ENCODE results near the gene SSB.

SSB gene

GRCh38 chr2:169822036-169822435 is 23.4 kb downstream of the SSB start:
- no peak overlapping the region for H3K4me3 ChIP-seq (replicated peaks in 1 of 2; ENCODE audit: low read depth in 2 of 2, low read length in 2 of 2)
- peak in 1 of 2 donors; percentile 26 for DNase-seq (ENCODE audit: low read depth in 2 of 2)
- TF ChIP-seq, protein P1, sequence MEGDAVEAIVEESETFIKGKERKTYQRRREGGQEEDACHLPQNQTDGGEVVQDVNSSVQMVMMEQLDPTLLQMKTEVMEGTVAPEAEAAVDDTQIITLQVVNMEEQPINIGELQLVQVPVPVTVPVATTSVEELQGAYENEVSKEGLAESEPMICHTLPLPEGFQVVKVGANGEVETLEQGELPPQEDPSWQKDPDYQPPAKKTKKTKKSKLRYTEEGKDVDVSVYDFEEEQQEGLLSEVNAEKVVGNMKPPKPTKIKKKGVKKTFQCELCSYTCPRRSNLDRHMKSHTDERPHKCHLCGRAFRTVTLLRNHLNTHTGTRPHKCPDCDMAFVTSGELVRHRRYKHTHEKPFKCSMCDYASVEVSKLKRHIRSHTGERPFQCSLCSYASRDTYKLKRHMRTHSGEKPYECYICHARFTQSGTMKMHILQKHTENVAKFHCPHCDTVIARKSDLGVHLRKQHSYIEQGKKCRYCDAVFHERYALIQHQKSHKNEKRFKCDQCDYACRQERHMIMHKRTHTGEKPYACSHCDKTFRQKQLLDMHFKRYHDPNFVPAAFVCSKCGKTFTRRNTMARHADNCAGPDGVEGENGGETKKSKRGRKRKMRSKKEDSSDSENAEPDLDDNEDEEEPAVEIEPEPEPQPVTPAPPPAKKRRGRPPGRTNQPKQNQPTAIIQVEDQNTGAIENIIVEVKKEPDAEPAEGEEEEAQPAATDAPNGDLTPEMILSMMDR (IDR thresholded peaks at IDR 0.05; ENCODE audit: low read depth, low read length), result no peak

DNA sequence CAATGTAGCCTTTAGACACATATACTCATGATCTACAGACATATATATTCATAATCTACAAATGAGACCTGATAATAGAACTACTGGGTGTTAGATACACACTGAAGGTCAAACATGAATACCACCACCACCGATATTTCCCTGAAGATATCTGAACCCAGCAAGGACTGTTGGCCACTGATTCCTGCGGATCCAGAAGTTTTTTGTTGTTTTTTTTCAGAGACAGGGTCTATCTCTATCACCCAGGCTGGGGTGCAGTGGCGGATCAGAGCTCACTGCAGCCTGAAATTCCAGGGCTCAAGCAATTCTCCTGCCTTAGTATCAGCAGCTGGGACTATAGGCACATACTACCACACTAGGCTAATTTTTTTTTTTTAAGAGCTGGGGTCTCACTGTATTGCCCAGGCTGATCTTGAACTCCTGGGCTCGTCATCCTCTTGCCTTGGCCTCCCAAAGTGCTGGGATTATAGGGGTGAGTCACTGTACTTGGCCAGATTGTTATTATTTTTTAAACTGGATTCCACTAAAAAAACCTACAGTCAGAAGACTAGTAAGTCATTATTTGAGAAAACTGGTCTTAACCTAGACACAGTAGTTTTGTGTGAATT is 24.2 kb downstream of the SSB start:
- no peak overlapping the region for H3K4me3 ChIP-seq (replicated peaks in 1 of 2; ENCODE audit: low read depth in 2 of 2, low read length in 2 of 2)

DNA sequence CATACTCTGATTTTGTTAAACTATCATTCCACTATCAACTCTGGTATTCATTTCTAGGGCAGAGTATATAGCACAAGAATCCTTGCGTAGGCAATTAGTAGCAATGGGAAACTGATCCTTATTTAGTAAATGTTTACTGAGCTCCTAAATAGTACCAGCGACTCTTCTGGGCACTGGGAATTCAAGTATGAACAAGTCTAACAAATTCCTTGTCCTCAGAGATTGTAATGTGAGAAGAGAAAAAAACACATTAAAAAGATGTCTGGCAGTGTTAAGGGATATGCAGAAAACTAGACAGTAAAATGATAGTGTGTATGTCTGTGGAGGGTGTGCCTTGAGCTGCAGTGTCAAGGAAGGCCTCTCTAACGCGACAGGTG is 25.3 kb downstream of the SSB start:
- DNase-seq (ENCODE audit: low read depth in 2 of 2), result no peak

More for the DNA sequence above, 24.2 kb downstream of the SSB start:
- peak in 1 of 2 donors; percentile 56 for DNase-seq (ENCODE audit: low read depth in 2 of 2)
- TF ChIP-seq, protein P1 (IDR thresholded peaks at IDR 0.05; ENCODE audit: low read depth, low read length), result no peak

DNA sequence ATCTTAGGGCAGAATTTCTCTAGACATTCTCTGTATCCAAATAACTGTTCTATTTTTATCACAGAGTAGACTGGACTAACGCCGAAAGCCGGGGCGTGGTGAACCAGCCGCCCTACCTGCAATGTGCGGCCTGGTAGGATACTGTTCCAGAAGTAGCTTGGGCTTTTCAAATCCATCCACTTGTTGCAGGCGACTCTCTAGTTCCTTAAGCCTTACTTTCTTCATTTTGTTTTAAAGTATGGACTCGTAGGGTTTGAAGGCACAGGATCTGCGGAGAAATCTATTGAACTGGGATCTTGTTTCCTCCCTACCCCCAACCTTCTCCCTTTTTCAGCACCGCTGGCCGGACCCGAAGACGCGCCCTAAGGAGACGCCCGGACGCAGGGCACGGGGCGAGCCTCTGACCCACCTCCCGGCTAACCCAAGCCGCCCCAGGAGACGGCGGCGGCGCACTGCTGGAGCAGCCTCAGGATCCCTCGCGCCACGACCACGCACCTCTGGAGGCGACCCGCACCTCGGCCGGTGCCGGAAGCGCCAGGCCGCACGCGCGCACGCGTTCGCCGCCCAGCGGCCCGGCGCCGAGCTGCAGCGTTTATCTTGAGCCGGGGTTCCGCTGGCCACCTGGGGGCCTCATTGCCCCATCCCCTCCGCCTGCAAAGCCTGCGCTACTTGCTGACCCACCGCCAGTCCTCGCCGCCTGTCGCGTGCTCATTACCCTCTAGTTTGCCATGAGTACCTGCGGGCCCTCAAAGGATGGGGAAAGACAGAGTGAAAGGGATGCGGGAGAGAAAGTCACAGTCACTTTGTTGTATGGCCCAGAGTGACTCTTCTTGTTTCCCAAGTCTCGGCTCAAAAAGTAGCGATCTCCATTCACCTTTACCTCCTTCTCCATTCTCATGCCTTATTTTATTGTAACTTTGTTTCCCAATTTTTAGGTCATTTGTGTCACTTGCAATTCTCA is 26.0 kb downstream of the SSB start, which contains the start of gene METTL5:
Gene METTL5, minus strand, starts transcription at position 533 of the 961 bp plus-strand sequence. Its CDS starts 308 bp downstream, at position 225.
- H3K4me3 ChIP-seq (replicated peaks in 1 of 2; ENCODE audit: low read depth in 2 of 2, low read length in 2 of 2), result peak within 1 kb of the TSS; percentile 60 to 82
- peak; percentile 77 to 82 for DNase-seq (ENCODE audit: low read depth in 2 of 2)
- TF ChIP-seq, protein P1 (IDR thresholded peaks at IDR 0.05; ENCODE audit: low read depth, low read length), result peak; percentile 58

More for the DNA sequence above, 25.3 kb downstream of the SSB start:
- H3K4me3 ChIP-seq (replicated peaks in 1 of 2; ENCODE audit: low read depth in 2 of 2, low read length in 2 of 2), result peak overlapping the region; percentile 60 to 82
- TF ChIP-seq, protein P1 (IDR thresholded peaks at IDR 0.05; ENCODE audit: low read depth, low read length), result no peak

- peak within 1 kb of the TSS; percentile 81 to 97 for H3K4me3 ChIP-seq (replicated peaks in 1 of 2; ENCODE audit: low read depth in 2 of 2, low read length in 2 of 2)
- TF ChIP-seq, protein P1 (IDR thresholded peaks at IDR 0.05; ENCODE audit: low read depth, low read length), result no peak
- peak; percentile 93 to 97 for DNase-seq (ENCODE audit: low read depth in 2 of 2)
Measured at GRCh38 chr2:169827272-169828140, 28.8 kb downstream of the SSB start, which contains the start of gene UBR3. UBR3 (plus strand) TSS chr2:169827454; CDS start chr2:169827508, 54 bp downstream.

Data from cardiac fibroblast (primary cell).